ENCODE results near the gene PIBF1. TPM values are rescaled to one million over a fixed set of nuclear protein-coding genes. Genes with fewer than 3 reads are reported as not detected.

Gene PIBF1
- polyA plus RNA-seq, 3 donors, result 3.3 to 8.0 (median 4.7) TPM

GRCh38 chr13:72745260-72745659, 36.7 kb upstream of the PIBF1 start:
- Histone ChIP-seq H3K4me3 (replicated peaks in 1 of 3; ENCODE audit: low read depth in 2 of 3, low read length in 3 of 3) (no peak overlapping the region), H3K36me3 (replicated peaks in 1 of 2; ENCODE audit: control insufficient read depth in 1 of 2, insufficient read depth in 2 of 2, low read length in 2 of 2) (peaks cover 74 to 96% of the 10 kb centered on the region in 2 donors), H4K20me1 (ENCODE audit: insufficient read depth, low read length) (peaks cover 4% of the 10 kb centered on the region), H3K27me3 (ENCODE audit: control insufficient read depth in 2 of 2, insufficient read depth in 2 of 2, low read length in 2 of 2) (no peaks in the 10 kb centered on the region), H3K9me3 (replicated peaks in 1 of 2; ENCODE audit: control insufficient read depth in 1 of 2, insufficient read depth in 1 of 2, low read length in 2 of 2) (no peaks in the 10 kb centered on the region), H3K27ac (ENCODE audit: low read depth in 1 of 2, low read length in 2 of 2) (peak overlapping the region in 1 of 2 donors; percentile 28), H3K79me2 (ENCODE audit: insufficient read depth, low read length) (peaks cover 28% of the 10 kb centered on the region), H2AFZ (ENCODE audit: insufficient read depth, low read depth, low read length, poor library complexity, severe bottlenecking) (no peak overlapping the region), H3K4me2 (replicated peaks; ENCODE audit: extremely low read depth, low read length, poor library complexity, severe bottlenecking) (no peak overlapping the region), H3K4me1 (ENCODE audit: control insufficient read depth in 1 of 2, insufficient read depth in 2 of 2, low read length in 2 of 2) (no peaks in the 10 kb centered on the region), H3K9ac (ENCODE audit: insufficient read depth, low read length, poor library complexity, severe bottlenecking) (no peak overlapping the region)
- TF ChIP-seq CTCF (IDR thresholded peaks at IDR 0.05), result no peak
- Mint-ChIP-seq H3K27ac (peak overlapping the region in 2 of 7 donors; percentile 25 to 72), H3K36me3 (peaks cover 61 to 66% of the 10 kb centered on the region in 2 donors), H3K4me1 (no peaks in the 10 kb centered on the region), H3K27me3 (ENCODE audit: low read depth in 3 of 3) (no peaks in the 10 kb centered on the region), H3K9me3 (no peaks in the 10 kb centered on the region), H3K4me3 (no peak overlapping the region)
- no CpG with 5 or more reads among the region's 1 CpG for WGBS (ENCODE audit: insufficient coverage)
- DNase-seq, result no peak
- intact Hi-C loops (cut with micrococcal nuclease), result no loop called here

GRCh38 chr13:72751220-72751619, 30.7 kb upstream of the PIBF1 start:
- no peak overlapping the region for H3K4me3 Mint-ChIP-seq
- Histone ChIP-seq H4K20me1 (ENCODE audit: insufficient read depth, low read length) (peaks cover 12% of the 10 kb centered on the region), H3K4me3 (replicated peaks in 1 of 3; ENCODE audit: low read depth in 2 of 3, low read length in 3 of 3) (no peak overlapping the region), H3K9me3 (replicated peaks in 1 of 2; ENCODE audit: control insufficient read depth in 1 of 2, insufficient read depth in 1 of 2, low read length in 2 of 2) (no peaks in the 10 kb centered on the region), H3K79me2 (ENCODE audit: insufficient read depth, low read length) (peaks cover 21% of the 10 kb centered on the region), H3K27ac (ENCODE audit: low read depth in 1 of 2, low read length in 2 of 2) (no peak overlapping the region), H3K4me2 (replicated peaks; ENCODE audit: extremely low read depth, low read length, poor library complexity, severe bottlenecking) (no peak overlapping the region), H3K4me1 (ENCODE audit: control insufficient read depth in 1 of 2, insufficient read depth in 2 of 2, low read length in 2 of 2) (no peaks in the 10 kb centered on the region), H2AFZ (ENCODE audit: insufficient read depth, low read depth, low read length, poor library complexity, severe bottlenecking) (no peak overlapping the region), H3K27me3 (ENCODE audit: control insufficient read depth in 2 of 2, insufficient read depth in 2 of 2, low read length in 2 of 2) (no peaks in the 10 kb centered on the region), H3K36me3 (replicated peaks in 1 of 2; ENCODE audit: control insufficient read depth in 1 of 2, insufficient read depth in 2 of 2, low read length in 2 of 2) (peaks cover 89 to 99% of the 10 kb centered on the region in 2 donors), H3K9ac (ENCODE audit: insufficient read depth, low read length, poor library complexity, severe bottlenecking) (no peak overlapping the region)
- no peaks in the 10 kb centered on the region for H3K4me1 Mint-ChIP-seq
- H3K9me3 Mint-ChIP-seq, result peaks cover 0 to 2% (median 0%) of the 10 kb centered on the region in 7 donors
- peaks cover 74 to 87% of the 10 kb centered on the region in 2 donors for H3K36me3 Mint-ChIP-seq
- intact Hi-C loops (cut with micrococcal nuclease), result no loop called here
- H3K27ac Mint-ChIP-seq, result no peak overlapping the region
- H3K27me3 Mint-ChIP-seq (ENCODE audit: low read depth in 3 of 3), result peaks cover 0 to 2% (median 0%) of the 10 kb centered on the region in 3 donors
- no peak for DNase-seq
- TF ChIP-seq CTCF (IDR thresholded peaks at IDR 0.05), result no peak

All from CD14-positive monocyte (primary cell).